GM23338 (cell line): ENCODE results near the gene CNOT11. TPM values are rescaled to one million over a fixed set of nuclear protein-coding genes. Genes with fewer than 3 reads are reported as not detected.

ENCODE experiments used
- ATAC-seq: fragments of 200-7000 bp; cut with Tn5 transposase; 3 replicates; pipeline ENCODE4 v1.9.1; 2020
- DNase-seq: peaks from one replicate; pipeline ENCODE4 v3.0.0-alpha.2; 2015; ENCODE audit warnings: low spot score
- H2AFZ ChIP-seq: fragments of 200-600 bp; sonication (generic); 2 replicates; pipeline ENCODE4 v1.8.0; 2016; ENCODE audit warnings: antibody characterized with exemption, mild to moderate bottlenecking, moderate library complexity
- H3F3A ChIP-seq: fragments of 200-600 bp; sonication (generic); replicated peaks from 2 replicates; pipeline ENCODE4 v1.8.0; 2017; ENCODE audit warnings: antibody characterized with exemption, mixed run types, low read depth
- H3K27ac ChIP-seq: fragments of 200-600 bp; sonication (generic); 2 replicates; pipeline ENCODE4 v1.6.1; 2016; ENCODE audit warnings: low read depth
- H3K27me3 ChIP-seq: fragments of 200-600 bp; sonication (generic); 2 replicates; pipeline ENCODE4 v1.8.0; 2016; ENCODE audit warnings: mild to moderate bottlenecking, mixed run types, moderate library complexity; ENCODE audit not compliant: insufficient read depth
- H3K36me3 ChIP-seq: fragments of 200-600 bp; sonication (generic); 2 replicates; pipeline ENCODE4 v1.8.0; 2016; ENCODE audit warnings: mild to moderate bottlenecking; ENCODE audit not compliant: insufficient read depth
- H3K4me1 ChIP-seq: fragments of 200-600 bp; sonication (generic); 2 replicates; pipeline ENCODE4 v1.8.0; 2016; ENCODE audit warnings: mild to moderate bottlenecking, moderate library complexity; ENCODE audit not compliant: insufficient read depth
- H3K4me2 ChIP-seq: fragments of 200-600 bp; sonication (generic); 2 replicates; pipeline ENCODE4 v1.7.1; 2017; ENCODE audit warnings: mixed run types
- H3K4me3 ChIP-seq: fragments of 200-600 bp; sonication (generic); 2 replicates; pipeline ENCODE4 v1.6.1; 2016; ENCODE audit warnings: mixed run types
- H3K79me2 ChIP-seq: fragments of 200-600 bp; sonication (generic); replicated peaks from 2 replicates; pipeline ENCODE4 v1.8.0; 2017; ENCODE audit warnings: mild to moderate bottlenecking; ENCODE audit not compliant: insufficient read depth
- H3K9me2 ChIP-seq: fragments of 200-600 bp; sonication (generic); 2 replicates; pipeline ENCODE4 v1.8.0; 2017; ENCODE audit not compliant: insufficient read depth
- H4K20me1 ChIP-seq: fragments of 200-600 bp; sonication (generic); replicated peaks from 2 replicates; pipeline ENCODE4 v1.8.0; 2017; ENCODE audit warnings: mild to moderate bottlenecking; ENCODE audit not compliant: insufficient read depth
- H3K27ac Mint-ChIP-seq: 2 replicates; pipeline ENCODE4 v1.8.0; 2020; ENCODE audit warnings: inconsistent platforms, mild to moderate bottlenecking, moderate library complexity, mixed read lengths
- H3K27me3 Mint-ChIP-seq: 3 replicates; pipeline ENCODE4 v1.8.0; 2022; ENCODE audit warnings: low read depth, mild to moderate bottlenecking, moderate library complexity, mixed read lengths, inconsistent platforms; ENCODE audit not compliant: insufficient read depth, poor library complexity
- H3K36me3 Mint-ChIP-seq: 3 replicates; pipeline ENCODE4 v1.8.0; 2021; ENCODE audit warnings: low read depth, mild to moderate bottlenecking, inconsistent platforms, moderate library complexity, mixed read lengths
- H3K4me1 Mint-ChIP-seq: 3 replicates; pipeline ENCODE4 v1.8.0; 2020; ENCODE audit warnings: mild to moderate bottlenecking, inconsistent platforms, mixed read lengths
- H3K4me3 Mint-ChIP-seq: 3 replicates; pipeline ENCODE4 v1.8.0; 2021; ENCODE audit warnings: moderate library complexity, mild to moderate bottlenecking, inconsistent platforms, mixed read lengths
- H3K9me3 Mint-ChIP-seq: 3 replicates; pipeline ENCODE4 v1.8.0; 2020; ENCODE audit warnings: moderate library complexity, mild to moderate bottlenecking, inconsistent platforms, mixed read lengths
- CREB1 ChIP-seq: fragments of 250-450 bp; sonication (Bioruptor Pico); IDR thresholded peaks from 2 replicates; pipeline ENCODE4 v1.5.0; 2020; ENCODE audit warnings: low read depth, mild to moderate bottlenecking, moderate library complexity
- EZH2phosphoT487 ChIP-seq: fragments of 200-600 bp; sonication (generic); IDR thresholded peaks from one replicate; pipeline ENCODE4 v1.8.1; 2018; ENCODE audit warnings: antibody characterized with exemption; ENCODE audit not compliant: unreplicated experiment
- JUNB ChIP-seq: IDR thresholded peaks from one replicate; pipeline ENCODE4 v1.6.1; 2016; ENCODE audit warnings: antibody characterized with exemption; ENCODE audit not compliant: unreplicated experiment
- NANOG ChIP-seq: IDR thresholded peaks from 2 replicates; pipeline ENCODE4 v1.6.1; 2016; ENCODE audit warnings: antibody characterized with exemption, borderline replicate concordance
- STAT1 ChIP-seq: IDR thresholded peaks from one replicate; pipeline ENCODE4 v1.6.1; 2016; ENCODE audit warnings: antibody characterized with exemption; ENCODE audit not compliant: unreplicated experiment
- ZNF114 ChIP-seq: fragments of 250-450 bp; sonication (Bioruptor Pico); IDR thresholded peaks from 2 replicates; pipeline ENCODE4 v1.5.0; 2020; ENCODE audit warnings: mild to moderate bottlenecking, moderate library complexity
- ZNF331 ChIP-seq: fragments of 250-450 bp; sonication (Bioruptor Pico); IDR thresholded peaks from 2 replicates; pipeline ENCODE4 v1.5.0; 2020; ENCODE audit warnings: low read depth, mild to moderate bottlenecking, moderate library complexity
- polyA plus RNA-seq: library from polyadenylated mRNA; unstranded; fragments of >200 nt; fragmentation: Nextera tagmentation; extraction: Ambion mirVana; gene quantifications from 2 replicates; pipeline ENCODE4 v1.2.1, GENCODE V29; 2016
- total RNA-seq: library from RNA; depleted of rRNA; stranded (reverse); fragments of >200 nt; shearing (Covaris generic); gene quantifications from 2 replicates; pipeline ENCODE4 v1.2.3, GENCODE V29; 2014
- TF ChIP-seq, protein P1 (sequence below): IDR thresholded peaks from 2 replicates; pipeline ENCODE4 v1.6.1; 2016; ENCODE audit warnings: antibody characterized with exemption
- TF ChIP-seq, protein P2 (sequence below), 2 experiments: fragments of 200-600 bp in 1 of 2; sonication (generic) in 1 of 2; conservative IDR thresholded peaks; 2 replicates each; pipeline versions ENCODE4 v1.5.1 to v1.6.1; 2016 to 2017; ENCODE audit warnings: antibody characterized with exemption in 2 of 2, low read depth in 2 of 2, mild to moderate bottlenecking in 2 of 2, moderate library complexity in 1 of 2
- TF ChIP-seq, protein P3 (sequence below): fragments of 250-450 bp; sonication (Bioruptor Pico); IDR thresholded peaks from 2 replicates; pipeline ENCODE4 v1.5.0; 2020; ENCODE audit warnings: mild to moderate bottlenecking, moderate library complexity

The CNOT11 gene
- total and polyA plus RNA-seq, 2 experiments from 2014 or later = 34.8 to 74.2 TPM

DNA sequence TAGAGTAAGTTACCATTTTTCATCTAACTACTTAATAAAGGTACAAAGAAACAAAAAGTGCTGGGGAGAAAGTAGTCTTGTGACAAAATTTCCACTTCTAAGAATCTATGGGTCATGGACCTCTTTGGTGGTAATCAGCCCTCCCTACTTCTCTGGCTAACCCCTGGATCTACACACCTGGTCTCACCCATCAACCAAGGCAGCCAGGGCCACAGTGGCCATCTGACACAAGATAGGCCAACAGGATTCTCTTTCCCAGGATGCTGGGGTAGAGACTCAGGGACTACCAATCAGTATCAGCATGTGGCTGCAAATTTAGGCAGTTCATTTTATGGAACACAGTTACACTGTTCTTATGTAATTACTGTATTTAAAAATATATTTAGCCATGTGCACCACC is 38.0 kb downstream of the CNOT11 start:
- Mint-ChIP-seq H3K27ac (no peak overlapping the region), H3K9me3 (no peaks in the 10 kb centered on the region), H3K4me3 (no peak overlapping the region), H3K27me3 (no peaks in the 10 kb centered on the region), H3K36me3 (peaks cover 20% of the 10 kb centered on the region; the same call in 2 of the 3 replicates), H3K4me1 (no peaks in the 10 kb centered on the region; the same call in 1 of the 3 replicates)
- ATAC-seq (no peak), DNase-seq (no peak)
- Histone ChIP-seq H2AFZ (no peak overlapping the region), H3K79me2 (peaks cover 18% of the 10 kb centered on the region), H3K27ac (no peak overlapping the region), H3K27me3 (no peaks in the 10 kb centered on the region), H3K9me2 (no peaks in the 10 kb centered on the region), H3K4me1 (no peaks in the 10 kb centered on the region), H3F3A (no peaks in the 10 kb centered on the region), H3K4me2 (no peak overlapping the region), H4K20me1 (no peaks in the 10 kb centered on the region), H3K4me3 (no peak overlapping the region), H3K36me3 (peaks cover 15% of the 10 kb centered on the region; the same call in 1 of the 2 replicates)
- TF ChIP-seq EZH2phosphoT487 (no peak), CREB1 (no peak)
- TF ChIP-seq, protein P1, sequence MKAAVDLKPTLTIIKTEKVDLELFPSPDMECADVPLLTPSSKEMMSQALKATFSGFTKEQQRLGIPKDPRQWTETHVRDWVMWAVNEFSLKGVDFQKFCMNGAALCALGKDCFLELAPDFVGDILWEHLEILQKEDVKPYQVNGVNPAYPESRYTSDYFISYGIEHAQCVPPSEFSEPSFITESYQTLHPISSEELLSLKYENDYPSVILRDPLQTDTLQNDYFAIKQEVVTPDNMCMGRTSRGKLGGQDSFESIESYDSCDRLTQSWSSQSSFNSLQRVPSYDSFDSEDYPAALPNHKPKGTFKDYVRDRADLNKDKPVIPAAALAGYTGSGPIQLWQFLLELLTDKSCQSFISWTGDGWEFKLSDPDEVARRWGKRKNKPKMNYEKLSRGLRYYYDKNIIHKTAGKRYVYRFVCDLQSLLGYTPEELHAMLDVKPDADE = no peak
- TF ChIP-seq, protein P2, sequence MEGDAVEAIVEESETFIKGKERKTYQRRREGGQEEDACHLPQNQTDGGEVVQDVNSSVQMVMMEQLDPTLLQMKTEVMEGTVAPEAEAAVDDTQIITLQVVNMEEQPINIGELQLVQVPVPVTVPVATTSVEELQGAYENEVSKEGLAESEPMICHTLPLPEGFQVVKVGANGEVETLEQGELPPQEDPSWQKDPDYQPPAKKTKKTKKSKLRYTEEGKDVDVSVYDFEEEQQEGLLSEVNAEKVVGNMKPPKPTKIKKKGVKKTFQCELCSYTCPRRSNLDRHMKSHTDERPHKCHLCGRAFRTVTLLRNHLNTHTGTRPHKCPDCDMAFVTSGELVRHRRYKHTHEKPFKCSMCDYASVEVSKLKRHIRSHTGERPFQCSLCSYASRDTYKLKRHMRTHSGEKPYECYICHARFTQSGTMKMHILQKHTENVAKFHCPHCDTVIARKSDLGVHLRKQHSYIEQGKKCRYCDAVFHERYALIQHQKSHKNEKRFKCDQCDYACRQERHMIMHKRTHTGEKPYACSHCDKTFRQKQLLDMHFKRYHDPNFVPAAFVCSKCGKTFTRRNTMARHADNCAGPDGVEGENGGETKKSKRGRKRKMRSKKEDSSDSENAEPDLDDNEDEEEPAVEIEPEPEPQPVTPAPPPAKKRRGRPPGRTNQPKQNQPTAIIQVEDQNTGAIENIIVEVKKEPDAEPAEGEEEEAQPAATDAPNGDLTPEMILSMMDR (conservative IDR thresholded peaks at IDR 0.05; ENCODE audit: low read depth in 2 of 2) = no peak

DNA sequence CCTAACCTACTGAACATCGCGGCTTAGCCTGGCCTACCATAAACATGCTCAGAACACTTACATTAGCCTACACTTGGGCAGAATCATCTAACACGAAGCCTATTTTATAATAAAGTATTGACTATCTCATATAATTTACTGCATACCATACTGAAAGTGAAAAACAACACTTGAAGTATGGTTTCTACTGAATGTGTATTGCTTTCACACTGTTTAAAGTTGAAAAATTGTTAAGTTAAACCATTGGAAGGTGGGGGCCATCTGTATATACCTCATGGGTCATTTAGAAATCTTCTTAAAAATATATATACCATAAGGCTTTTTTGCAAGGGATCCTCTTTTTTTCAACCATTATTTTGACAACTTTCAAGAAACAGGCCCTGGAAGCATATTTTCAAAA is 39.3 kb downstream of the CNOT11 start:
- Histone ChIP-seq H4K20me1 (peaks cover 6% of the 10 kb centered on the region; the same call in 1 of the 2 replicates), H3K4me2 (no peak overlapping the region), H3F3A (no peaks in the 10 kb centered on the region), H3K27me3 (no peaks in the 10 kb centered on the region), H3K27ac (no peak overlapping the region), H3K79me2 (peaks cover 30% of the 10 kb centered on the region), H3K4me1 (no peaks in the 10 kb centered on the region), H3K4me3 (no peak overlapping the region), H3K9me2 (no peaks in the 10 kb centered on the region), H2AFZ (no peak overlapping the region), H3K36me3 (peaks cover 7% of the 10 kb centered on the region; the same call in 1 of the 2 replicates)
- H3K4me1 Mint-ChIP-seq = no peaks in the 10 kb centered on the region; the same call in 1 of the 3 replicates
- no peak overlapping the region for H3K27ac Mint-ChIP-seq
- ATAC-seq (no peak), DNase-seq (no peak)
- no peak overlapping the region for H3K4me3 Mint-ChIP-seq
- H3K36me3 Mint-ChIP-seq = peaks cover 13% of the 10 kb centered on the region; the same call in 2 of the 3 replicates
- no peaks in the 10 kb centered on the region for H3K27me3 Mint-ChIP-seq
- no peaks in the 10 kb centered on the region for H3K9me3 Mint-ChIP-seq
- TF ChIP-seq EZH2phosphoT487 (no peak), ZNF114 (CRISPR knock-in tag) (no peak), STAT1 (no peak), ZNF331 (no peak), CREB1 (no peak), NANOG (no peak), JUNB (no peak)
- TF ChIP-seq, protein P3, sequence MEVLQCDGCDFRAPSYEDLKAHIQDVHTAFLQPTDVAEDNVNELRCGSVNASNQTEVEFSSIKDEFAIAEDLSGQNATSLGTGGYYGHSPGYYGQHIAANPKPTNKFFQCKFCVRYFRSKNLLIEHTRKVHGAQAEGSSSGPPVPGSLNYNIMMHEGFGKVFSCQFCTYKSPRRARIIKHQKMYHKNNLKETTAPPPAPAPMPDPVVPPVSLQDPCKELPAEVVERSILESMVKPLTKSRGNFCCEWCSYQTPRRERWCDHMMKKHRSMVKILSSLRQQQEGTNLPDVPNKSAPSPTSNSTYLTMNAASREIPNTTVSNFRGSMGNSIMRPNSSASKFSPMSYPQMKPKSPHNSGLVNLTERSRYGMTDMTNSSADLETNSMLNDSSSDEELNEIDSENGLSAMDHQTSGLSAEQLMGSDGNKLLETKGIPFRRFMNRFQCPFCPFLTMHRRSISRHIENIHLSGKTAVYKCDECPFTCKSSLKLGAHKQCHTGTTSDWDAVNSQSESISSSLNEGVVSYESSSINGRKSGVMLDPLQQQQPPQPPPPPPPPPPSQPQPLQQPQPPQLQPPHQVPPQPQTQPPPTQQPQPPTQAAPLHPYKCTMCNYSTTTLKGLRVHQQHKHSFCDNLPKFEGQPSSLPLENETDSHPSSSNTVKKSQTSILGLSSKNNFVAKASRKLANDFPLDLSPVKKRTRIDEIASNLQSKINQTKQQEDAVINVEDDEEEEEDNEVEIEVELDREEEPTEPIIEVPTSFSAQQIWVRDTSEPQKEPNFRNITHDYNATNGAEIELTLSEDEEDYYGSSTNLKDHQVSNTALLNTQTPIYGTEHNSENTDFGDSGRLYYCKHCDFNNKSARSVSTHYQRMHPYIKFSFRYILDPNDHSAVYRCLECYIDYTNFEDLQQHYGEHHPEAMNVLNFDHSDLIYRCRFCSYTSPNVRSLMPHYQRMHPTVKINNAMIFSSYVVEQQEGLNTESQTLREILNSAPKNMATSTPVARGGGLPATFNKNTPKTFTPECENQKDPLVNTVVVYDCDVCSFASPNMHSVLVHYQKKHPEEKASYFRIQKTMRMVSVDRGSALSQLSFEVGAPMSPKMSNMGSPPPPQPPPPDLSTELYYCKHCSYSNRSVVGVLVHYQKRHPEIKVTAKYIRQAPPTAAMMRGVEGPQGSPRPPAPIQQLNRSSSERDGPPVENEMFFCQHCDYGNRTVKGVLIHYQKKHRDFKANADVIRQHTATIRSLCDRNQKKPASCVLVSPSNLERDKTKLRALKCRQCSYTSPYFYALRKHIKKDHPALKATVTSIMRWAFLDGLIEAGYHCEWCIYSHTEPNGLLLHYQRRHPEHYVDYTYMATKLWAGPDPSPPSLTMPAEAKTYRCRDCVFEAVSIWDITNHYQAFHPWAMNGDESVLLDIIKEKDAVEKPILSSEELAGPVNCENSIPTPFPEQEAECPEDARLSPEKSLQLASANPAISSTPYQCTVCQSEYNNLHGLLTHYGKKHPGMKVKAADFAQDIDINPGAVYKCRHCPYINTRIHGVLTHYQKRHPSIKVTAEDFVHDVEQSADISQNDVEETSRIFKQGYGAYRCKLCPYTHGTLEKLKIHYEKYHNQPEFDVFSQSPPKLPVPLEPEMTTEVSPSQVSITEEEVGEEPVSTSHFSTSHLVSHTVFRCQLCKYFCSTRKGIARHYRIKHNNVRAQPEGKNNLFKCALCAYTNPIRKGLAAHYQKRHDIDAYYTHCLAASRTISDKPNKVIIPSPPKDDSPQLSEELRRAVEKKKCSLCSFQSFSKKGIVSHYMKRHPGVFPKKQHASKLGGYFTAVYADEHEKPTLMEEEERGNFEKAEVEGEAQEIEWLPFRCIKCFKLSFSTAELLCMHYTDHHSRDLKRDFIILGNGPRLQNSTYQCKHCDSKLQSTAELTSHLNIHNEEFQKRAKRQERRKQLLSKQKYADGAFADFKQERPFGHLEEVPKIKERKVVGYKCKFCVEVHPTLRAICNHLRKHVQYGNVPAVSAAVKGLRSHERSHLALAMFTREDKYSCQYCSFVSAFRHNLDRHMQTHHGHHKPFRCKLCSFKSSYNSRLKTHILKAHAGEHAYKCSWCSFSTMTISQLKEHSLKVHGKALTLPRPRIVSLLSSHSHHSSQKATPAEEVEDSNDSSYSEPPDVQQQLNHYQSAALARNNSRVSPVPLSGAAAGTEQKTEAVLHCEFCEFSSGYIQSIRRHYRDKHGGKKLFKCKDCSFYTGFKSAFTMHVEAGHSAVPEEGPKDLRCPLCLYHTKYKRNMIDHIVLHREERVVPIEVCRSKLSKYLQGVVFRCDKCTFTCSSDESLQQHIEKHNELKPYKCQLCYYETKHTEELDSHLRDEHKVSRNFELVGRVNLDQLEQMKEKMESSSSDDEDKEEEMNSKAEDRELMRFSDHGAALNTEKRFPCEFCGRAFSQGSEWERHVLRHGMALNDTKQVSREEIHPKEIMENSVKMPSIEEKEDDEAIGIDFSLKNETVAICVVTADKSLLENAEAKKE (CRISPR knock-in tag) = no peak
- TF ChIP-seq, protein P1 = no peak
